ENCODE data around the gene PSMB3.

GRCh38 chr17:38742411-38743308 is 9.9 kb upstream of the PSMB3 start:
- TF ChIP-seq POLR2A (IDR thresholded peaks at IDR 0.05), result no peak
- TF ChIP-seq, protein P1, sequence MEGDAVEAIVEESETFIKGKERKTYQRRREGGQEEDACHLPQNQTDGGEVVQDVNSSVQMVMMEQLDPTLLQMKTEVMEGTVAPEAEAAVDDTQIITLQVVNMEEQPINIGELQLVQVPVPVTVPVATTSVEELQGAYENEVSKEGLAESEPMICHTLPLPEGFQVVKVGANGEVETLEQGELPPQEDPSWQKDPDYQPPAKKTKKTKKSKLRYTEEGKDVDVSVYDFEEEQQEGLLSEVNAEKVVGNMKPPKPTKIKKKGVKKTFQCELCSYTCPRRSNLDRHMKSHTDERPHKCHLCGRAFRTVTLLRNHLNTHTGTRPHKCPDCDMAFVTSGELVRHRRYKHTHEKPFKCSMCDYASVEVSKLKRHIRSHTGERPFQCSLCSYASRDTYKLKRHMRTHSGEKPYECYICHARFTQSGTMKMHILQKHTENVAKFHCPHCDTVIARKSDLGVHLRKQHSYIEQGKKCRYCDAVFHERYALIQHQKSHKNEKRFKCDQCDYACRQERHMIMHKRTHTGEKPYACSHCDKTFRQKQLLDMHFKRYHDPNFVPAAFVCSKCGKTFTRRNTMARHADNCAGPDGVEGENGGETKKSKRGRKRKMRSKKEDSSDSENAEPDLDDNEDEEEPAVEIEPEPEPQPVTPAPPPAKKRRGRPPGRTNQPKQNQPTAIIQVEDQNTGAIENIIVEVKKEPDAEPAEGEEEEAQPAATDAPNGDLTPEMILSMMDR (IDR thresholded peaks at IDR 0.05), result no peak

All from right lobe of liver (tissue), 4 donors.